HCT116 (cell line): ENCODE measurements around the gene ZNF605. TPM values are rescaled to one million over a fixed set of nuclear protein-coding genes. Genes with fewer than 3 reads are reported as not detected.

Source experiments
- ATAC-seq: fragments of 200-7000 bp; cut with Tn5 transposase; 2 replicates; pipeline ENCODE4 v1.9.1; 2020; ENCODE audit warnings: mild to moderate bottlenecking, moderate library complexity
- BruUV-seq: library from RNA; stranded (reverse); fragments of 400-500 nt; replicated peaks from 2 replicates; lab custom pipeline; 2021; lab: Mats Ljungman, UMichigan
- CTCF ChIA-PET: fragments of 300-600 bp; sonication (Branson Sonifier 250); formaldehyde crosslinking; loops from one replicate; lab custom pipeline; 2021; ENCODE audit warnings: antibody characterized with exemption; lab: Charles Lee
- POLR2A ChIA-PET: fragments of 300-600, 350-600 bp; sonication (Branson Sonifier 250); formaldehyde crosslinking; loops from one replicate; lab custom pipeline; 2021; ENCODE audit warnings: antibody characterized with exemption; lab: Charles Lee
- RAD21 ChIA-PET, 2 experiments: fragments of 300-600 bp; sonication (Branson Sonifier 250); formaldehyde crosslinking; loops; one replicate each; lab custom pipeline; 2023; ENCODE audit warnings: low total read pairs in 2 of 2; ENCODE audit not compliant: uncharacterized antibody in 2 of 2, unreplicated experiment in 2 of 2, low non-redundant PET in 1 of 2; lab: Charles Lee
- DNase-seq: peaks from one replicate; pipeline ENCODE4 v3.0.0-alpha.2; 2010; ENCODE audit warnings: low read depth, low spot score
- H2AFZ ChIP-seq: fragments of 200-600 bp; shearing (Covaris generic), sonication (generic); 2 replicates; pipeline ENCODE4 v1.6.1; 2017; ENCODE audit warnings: low read depth, mixed run types, mixed read lengths, antibody characterized with exemption, low read length; ENCODE audit not compliant: poor library complexity, severe bottlenecking
- H3K27ac ChIP-seq: 2 replicates; pipeline ENCODE4 v1.5.1; 2012; ENCODE audit warnings: low read depth, low read length
- H3K27me3 ChIP-seq: fragments of 200-600 bp; sonication (generic); 2 replicates; pipeline ENCODE4 v1.6.1; 2016; ENCODE audit warnings: mixed run types, low read length, mixed read lengths; ENCODE audit not compliant: insufficient read depth
- H3K36me3 ChIP-seq, 2 experiments: fragments of 200-500 bp in 1 of 2; fragments of 200-600 bp in 1 of 2; sonication (Bioruptor generic) in 1 of 2; sonication (generic) in 1 of 2; 2 replicates each; pipeline versions ENCODE4 v1.5.1 to v1.6.1; 2014 to 2016; ENCODE audit warnings: low read length in 2 of 2, inconsistent platforms in 1 of 2, mixed read lengths in 1 of 2, mixed run types in 1 of 2; ENCODE audit not compliant: insufficient read depth in 2 of 2, control insufficient read depth in 1 of 2
- H3K4me1 ChIP-seq, 2 experiments: fragments of 200-600 bp in 1 of 2; sonication (generic) in 1 of 2; 2 replicates each; pipeline versions ENCODE4 v1.5.1 to v1.6.1; 2012 to 2017; ENCODE audit warnings: low read length in 2 of 2, inconsistent platforms in 1 of 2, mild to moderate bottlenecking in 1 of 2, mixed read lengths in 1 of 2, mixed run types in 1 of 2, moderate library complexity in 1 of 2; ENCODE audit not compliant: insufficient read depth in 2 of 2, control insufficient read depth in 1 of 2
- H3K4me2 ChIP-seq: fragments of 200-600 bp; sonication (generic); 2 replicates; pipeline ENCODE4 v1.6.1; 2017; ENCODE audit warnings: mixed run types, low read length, mixed read lengths
- H3K4me3 ChIP-seq, 2 experiments: fragments of 200-600 bp in 1 of 2; sonication (generic) in 1 of 2; replicated peaks in 1 of 2; 2 replicates each; pipeline ENCODE4 v1.5.1; 2011 to 2016; ENCODE audit warnings: low read length in 2 of 2, control low read depth in 1 of 2, low read depth in 1 of 2, mild to moderate bottlenecking in 1 of 2, mixed read lengths in 1 of 2, mixed run types in 1 of 2
- H3K79me2 ChIP-seq: fragments of 200-600 bp; sonication (generic); 2 replicates; pipeline ENCODE4 v1.6.1; 2017; ENCODE audit warnings: mild to moderate bottlenecking, mixed run types, low read length, moderate library complexity, mixed read lengths; ENCODE audit not compliant: insufficient read depth
- H3K9ac ChIP-seq: fragments of 200-600 bp; sonication (generic); 2 replicates; pipeline ENCODE4 v1.6.1; 2016; ENCODE audit warnings: low read length, mixed read lengths
- H3K9me2 ChIP-seq: fragments of 200-600 bp; sonication (generic), shearing (Covaris generic); 2 replicates; pipeline ENCODE4 v1.6.1; 2017; ENCODE audit warnings: mixed run types, mild to moderate bottlenecking, moderate library complexity; ENCODE audit not compliant: insufficient read depth
- H3K9me3 ChIP-seq, 2 experiments: fragments of 200-500 bp in 1 of 2; fragments of 200-600 bp in 1 of 2; sonication (Bioruptor generic) in 1 of 2; sonication (generic) in 1 of 2; 2 replicates each; pipeline ENCODE4 v1.6.1; 2014 to 2017; ENCODE audit warnings: low read length in 2 of 2, mixed read lengths in 2 of 2, inconsistent platforms in 1 of 2, low read depth in 1 of 2, mild to moderate bottlenecking in 1 of 2, mixed run types in 1 of 2, moderate library complexity in 1 of 2; ENCODE audit not compliant: control insufficient read depth in 1 of 2, insufficient read depth in 1 of 2
- H4K20me1 ChIP-seq: fragments of 200-600 bp; sonication (generic), shearing (Covaris generic); 2 replicates; pipeline ENCODE4 v1.6.1; 2017; ENCODE audit warnings: mixed run types, mild to moderate bottlenecking, moderate library complexity; ENCODE audit not compliant: insufficient read depth
- CEBPB ChIP-seq: IDR thresholded peaks from 2 replicates; pipeline ENCODE4 v1.6.1; 2012; ENCODE audit warnings: low read depth
- ELF1 ChIP-seq: IDR thresholded peaks from 2 replicates; pipeline ENCODE4 v1.6.1; 2012; ENCODE audit warnings: low read depth, borderline replicate concordance
- POLR2A ChIP-seq: IDR thresholded peaks from 2 replicates; pipeline ENCODE4 v1.7.0; 2011; ENCODE audit warnings: borderline replicate concordance; ENCODE audit not compliant: insufficient read depth, insufficient read length; ENCODE audit errors: extremely low read depth
- POLR2AphosphoS5 ChIP-seq: IDR thresholded peaks from 2 replicates; pipeline ENCODE4 v1.6.1; 2011; ENCODE audit warnings: mild to moderate bottlenecking, low read depth, low read length, moderate library complexity
- RAD21 ChIP-seq: IDR thresholded peaks from 2 replicates; pipeline ENCODE4 v1.6.1; 2012; ENCODE audit warnings: low read depth, mild to moderate bottlenecking
- SIN3A ChIP-seq: IDR thresholded peaks from 2 replicates; pipeline ENCODE4 v1.6.1; 2012; ENCODE audit warnings: low read depth
- TCF7L2 ChIP-seq: IDR thresholded peaks from 2 replicates; pipeline ENCODE4 v1.7.0; 2011; ENCODE audit warnings: borderline replicate concordance, inconsistent platforms; ENCODE audit not compliant: insufficient read depth, insufficient read length; ENCODE audit errors: extremely low read depth
- YY1 ChIP-seq: IDR thresholded peaks from 2 replicates; pipeline ENCODE4 v1.6.1; 2011; ENCODE audit warnings: low read length, low read depth, moderate library complexity, mild to moderate bottlenecking; ENCODE audit not compliant: insufficient replicate concordance; ENCODE audit errors: extremely low read depth
- intact Hi-C: fragments of 100-400 bp; cut with micrococcal nuclease; formaldehyde crosslinking; loops from 2 replicates; pipeline ENCODE4 v1.10.0; 2022
- total RNA-seq: library from RNA; stranded (reverse); gene quantifications from one replicate; pipeline ENCODE4 v1.2.1, GENCODE V29; 2021; ENCODE audit not compliant: unreplicated experiment
- TF ChIP-seq, protein P1 (sequence below): IDR thresholded peaks from 2 replicates; pipeline ENCODE4 v1.6.1; 2011; ENCODE audit warnings: mild to moderate bottlenecking, low read length, moderate library complexity; ENCODE audit not compliant: insufficient replicate concordance; ENCODE audit errors: extremely low read depth

Gene ZNF605
- total RNA-seq, 1 experiment from 2014 or later, result 0.02 TPM

- Histone ChIP-seq H2AFZ (no peak overlapping the region), H3K79me2 (no peaks in the 10 kb centered on the region), H4K20me1 (no peaks in the 10 kb centered on the region), H3K4me1 (no peaks in the 10 kb centered on the region), H3K9ac (no peak overlapping the region), H3K36me3 (no peaks in the 10 kb centered on the region), H3K27ac (no peak overlapping the region), H3K9me3 (peaks cover 11 to 20% of the 10 kb centered on the region in 2 experiments; a peak in 2 of 4 replicates), H3K27me3 (no peaks in the 10 kb centered on the region), H3K9me2 (no peaks in the 10 kb centered on the region), H3K4me2 (no peak overlapping the region), H3K4me3 (no peak overlapping the region)
- DNase-seq (no peak), ATAC-seq (no peak)
- ChIA-PET CTCF (no interaction called here), RAD21 (no interaction called here), POLR2A (no interaction called here)
- no TSS peak for BruUV-seq
- TF ChIP-seq RAD21 (no peak), YY1 (no peak), POLR2AphosphoS5 (no peak)
- intact Hi-C loops, result no loop called here
Observed at GRCh38 chr12:132945806-132946205, 10.3 kb downstream of the ZNF605 start.

DNA sequence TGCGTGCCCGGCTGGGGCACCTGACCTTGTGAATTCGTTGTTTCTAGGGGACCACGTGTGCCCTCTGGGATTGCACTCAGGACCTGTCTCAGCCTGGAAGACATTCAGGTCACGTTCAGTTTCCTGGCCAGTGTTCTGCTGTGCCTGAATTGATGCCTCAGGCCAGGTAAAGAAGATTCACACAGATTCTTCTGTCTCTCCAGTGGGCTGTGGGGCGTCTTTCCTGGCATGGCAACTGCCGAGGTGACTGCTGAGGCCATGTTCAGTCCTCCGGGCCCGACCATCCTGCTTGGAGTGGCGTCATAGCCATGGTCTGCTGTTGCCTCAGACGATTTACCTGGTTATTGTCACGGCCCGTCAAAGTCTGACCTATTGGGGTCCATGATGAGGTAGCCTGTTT, 13.5 kb downstream of the ZNF605 start:
- H3K27me3 ChIP-seq, result no peaks in the 10 kb centered on the region
- H3K36me3 ChIP-seq, result no peaks in the 10 kb centered on the region
- ChIA-PET RAD21 (no interaction called here), CTCF (no interaction called here), POLR2A (no interaction called here)
- H3K4me1 ChIP-seq, result no peaks in the 10 kb centered on the region
- intact Hi-C loops, result no loop called here
- no TSS peak for BruUV-seq
- no peak for ATAC-seq
- H3K9ac ChIP-seq, result no peak overlapping the region
- H3K4me3 ChIP-seq, result no peak overlapping the region
- H3K4me2 ChIP-seq, result no peak overlapping the region
- TF ChIP-seq SIN3A (no peak), CEBPB (no peak), YY1 (no peak), POLR2A (no peak), TCF7L2 (no peak), ELF1 (no peak)
- TF ChIP-seq, protein P1, sequence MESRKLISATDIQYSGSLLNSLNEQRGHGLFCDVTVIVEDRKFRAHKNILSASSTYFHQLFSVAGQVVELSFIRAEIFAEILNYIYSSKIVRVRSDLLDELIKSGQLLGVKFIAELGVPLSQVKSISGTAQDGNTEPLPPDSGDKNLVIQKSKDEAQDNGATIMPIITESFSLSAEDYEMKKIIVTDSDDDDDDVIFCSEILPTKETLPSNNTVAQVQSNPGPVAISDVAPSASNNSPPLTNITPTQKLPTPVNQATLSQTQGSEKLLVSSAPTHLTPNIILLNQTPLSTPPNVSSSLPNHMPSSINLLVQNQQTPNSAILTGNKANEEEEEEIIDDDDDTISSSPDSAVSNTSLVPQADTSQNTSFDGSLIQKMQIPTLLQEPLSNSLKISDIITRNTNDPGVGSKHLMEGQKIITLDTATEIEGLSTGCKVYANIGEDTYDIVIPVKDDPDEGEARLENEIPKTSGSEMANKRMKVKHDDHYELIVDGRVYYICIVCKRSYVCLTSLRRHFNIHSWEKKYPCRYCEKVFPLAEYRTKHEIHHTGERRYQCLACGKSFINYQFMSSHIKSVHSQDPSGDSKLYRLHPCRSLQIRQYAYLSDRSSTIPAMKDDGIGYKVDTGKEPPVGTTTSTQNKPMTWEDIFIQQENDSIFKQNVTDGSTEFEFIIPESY, result no peak
- H3K79me2 ChIP-seq, result no peaks in the 10 kb centered on the region
- H3K9me3 ChIP-seq, result peaks cover 0 to 13% of the 10 kb centered on the region in 2 experiments; a peak in 2 of 4 replicates
- no peak overlapping the region for H2AFZ ChIP-seq
- DNase-seq, result no peak
- no peaks in the 10 kb centered on the region for H3K9me2 ChIP-seq
- H3K27ac ChIP-seq, result no peak overlapping the region
- H4K20me1 ChIP-seq, result no peaks in the 10 kb centered on the region
